GM23338 (cell line): Measurements from ENCODE around the gene ZNF480. TPM values are rescaled to one million over a fixed set of nuclear protein-coding genes. Genes with fewer than 3 reads are reported as not detected.

Experiments used
- CREB1 ChIP-seq: fragments of 250-450 bp; sonication (Bioruptor Pico); IDR thresholded peaks from 2 replicates; pipeline ENCODE4 v1.5.0; 2020; ENCODE audit warnings: low read depth, mild to moderate bottlenecking, moderate library complexity
- EZH2 ChIP-seq: fragments of 200-600 bp; sonication (generic); IDR thresholded peaks from one replicate; pipeline ENCODE4 v1.8.0; 2017; ENCODE audit warnings: antibody characterized with exemption, mild to moderate bottlenecking, low read depth; ENCODE audit not compliant: unreplicated experiment
- JUNB ChIP-seq: IDR thresholded peaks from one replicate; pipeline ENCODE4 v1.6.1; 2016; ENCODE audit warnings: antibody characterized with exemption; ENCODE audit not compliant: unreplicated experiment
- NANOG ChIP-seq: IDR thresholded peaks from 2 replicates; pipeline ENCODE4 v1.6.1; 2016; ENCODE audit warnings: antibody characterized with exemption, borderline replicate concordance
- REST ChIP-seq: IDR thresholded peaks from one replicate; pipeline ENCODE4 v1.6.1; 2018; ENCODE audit warnings: antibody characterized with exemption; ENCODE audit not compliant: unreplicated experiment
- STAT1 ChIP-seq: IDR thresholded peaks from one replicate; pipeline ENCODE4 v1.6.1; 2016; ENCODE audit warnings: antibody characterized with exemption; ENCODE audit not compliant: unreplicated experiment
- polyA plus RNA-seq: library from polyadenylated mRNA; unstranded; fragments of >200 nt; fragmentation: Nextera tagmentation; extraction: Ambion mirVana; gene quantifications from 2 replicates; pipeline ENCODE4 v1.2.1, GENCODE V29; 2016
- total RNA-seq: library from RNA; depleted of rRNA; stranded (reverse); fragments of >200 nt; shearing (Covaris generic); gene quantifications from 2 replicates; pipeline ENCODE4 v1.2.3, GENCODE V29; 2014
- TF ChIP-seq, protein P1 (sequence below): fragments of 250-450 bp; sonication (Bioruptor Pico); IDR thresholded peaks from 2 replicates; pipeline ENCODE4 v1.5.0; 2020; ENCODE audit warnings: mild to moderate bottlenecking, moderate library complexity

ZNF480 gene
- total and polyA plus RNA-seq, 2 experiments from 2014 or later, result 34.1 to 37.9 TPM

GRCh38 chr19:52297601-52298364 lies 814 bp downstream of the ZNF480 start (continued):
- TF ChIP-seq REST, result no peak
- no peak for TF ChIP-seq CREB1 (CRISPR knock-in tag)
- TF ChIP-seq STAT1, result no peak
- TF ChIP-seq EZH2, result no peak
- TF ChIP-seq, protein P1, sequence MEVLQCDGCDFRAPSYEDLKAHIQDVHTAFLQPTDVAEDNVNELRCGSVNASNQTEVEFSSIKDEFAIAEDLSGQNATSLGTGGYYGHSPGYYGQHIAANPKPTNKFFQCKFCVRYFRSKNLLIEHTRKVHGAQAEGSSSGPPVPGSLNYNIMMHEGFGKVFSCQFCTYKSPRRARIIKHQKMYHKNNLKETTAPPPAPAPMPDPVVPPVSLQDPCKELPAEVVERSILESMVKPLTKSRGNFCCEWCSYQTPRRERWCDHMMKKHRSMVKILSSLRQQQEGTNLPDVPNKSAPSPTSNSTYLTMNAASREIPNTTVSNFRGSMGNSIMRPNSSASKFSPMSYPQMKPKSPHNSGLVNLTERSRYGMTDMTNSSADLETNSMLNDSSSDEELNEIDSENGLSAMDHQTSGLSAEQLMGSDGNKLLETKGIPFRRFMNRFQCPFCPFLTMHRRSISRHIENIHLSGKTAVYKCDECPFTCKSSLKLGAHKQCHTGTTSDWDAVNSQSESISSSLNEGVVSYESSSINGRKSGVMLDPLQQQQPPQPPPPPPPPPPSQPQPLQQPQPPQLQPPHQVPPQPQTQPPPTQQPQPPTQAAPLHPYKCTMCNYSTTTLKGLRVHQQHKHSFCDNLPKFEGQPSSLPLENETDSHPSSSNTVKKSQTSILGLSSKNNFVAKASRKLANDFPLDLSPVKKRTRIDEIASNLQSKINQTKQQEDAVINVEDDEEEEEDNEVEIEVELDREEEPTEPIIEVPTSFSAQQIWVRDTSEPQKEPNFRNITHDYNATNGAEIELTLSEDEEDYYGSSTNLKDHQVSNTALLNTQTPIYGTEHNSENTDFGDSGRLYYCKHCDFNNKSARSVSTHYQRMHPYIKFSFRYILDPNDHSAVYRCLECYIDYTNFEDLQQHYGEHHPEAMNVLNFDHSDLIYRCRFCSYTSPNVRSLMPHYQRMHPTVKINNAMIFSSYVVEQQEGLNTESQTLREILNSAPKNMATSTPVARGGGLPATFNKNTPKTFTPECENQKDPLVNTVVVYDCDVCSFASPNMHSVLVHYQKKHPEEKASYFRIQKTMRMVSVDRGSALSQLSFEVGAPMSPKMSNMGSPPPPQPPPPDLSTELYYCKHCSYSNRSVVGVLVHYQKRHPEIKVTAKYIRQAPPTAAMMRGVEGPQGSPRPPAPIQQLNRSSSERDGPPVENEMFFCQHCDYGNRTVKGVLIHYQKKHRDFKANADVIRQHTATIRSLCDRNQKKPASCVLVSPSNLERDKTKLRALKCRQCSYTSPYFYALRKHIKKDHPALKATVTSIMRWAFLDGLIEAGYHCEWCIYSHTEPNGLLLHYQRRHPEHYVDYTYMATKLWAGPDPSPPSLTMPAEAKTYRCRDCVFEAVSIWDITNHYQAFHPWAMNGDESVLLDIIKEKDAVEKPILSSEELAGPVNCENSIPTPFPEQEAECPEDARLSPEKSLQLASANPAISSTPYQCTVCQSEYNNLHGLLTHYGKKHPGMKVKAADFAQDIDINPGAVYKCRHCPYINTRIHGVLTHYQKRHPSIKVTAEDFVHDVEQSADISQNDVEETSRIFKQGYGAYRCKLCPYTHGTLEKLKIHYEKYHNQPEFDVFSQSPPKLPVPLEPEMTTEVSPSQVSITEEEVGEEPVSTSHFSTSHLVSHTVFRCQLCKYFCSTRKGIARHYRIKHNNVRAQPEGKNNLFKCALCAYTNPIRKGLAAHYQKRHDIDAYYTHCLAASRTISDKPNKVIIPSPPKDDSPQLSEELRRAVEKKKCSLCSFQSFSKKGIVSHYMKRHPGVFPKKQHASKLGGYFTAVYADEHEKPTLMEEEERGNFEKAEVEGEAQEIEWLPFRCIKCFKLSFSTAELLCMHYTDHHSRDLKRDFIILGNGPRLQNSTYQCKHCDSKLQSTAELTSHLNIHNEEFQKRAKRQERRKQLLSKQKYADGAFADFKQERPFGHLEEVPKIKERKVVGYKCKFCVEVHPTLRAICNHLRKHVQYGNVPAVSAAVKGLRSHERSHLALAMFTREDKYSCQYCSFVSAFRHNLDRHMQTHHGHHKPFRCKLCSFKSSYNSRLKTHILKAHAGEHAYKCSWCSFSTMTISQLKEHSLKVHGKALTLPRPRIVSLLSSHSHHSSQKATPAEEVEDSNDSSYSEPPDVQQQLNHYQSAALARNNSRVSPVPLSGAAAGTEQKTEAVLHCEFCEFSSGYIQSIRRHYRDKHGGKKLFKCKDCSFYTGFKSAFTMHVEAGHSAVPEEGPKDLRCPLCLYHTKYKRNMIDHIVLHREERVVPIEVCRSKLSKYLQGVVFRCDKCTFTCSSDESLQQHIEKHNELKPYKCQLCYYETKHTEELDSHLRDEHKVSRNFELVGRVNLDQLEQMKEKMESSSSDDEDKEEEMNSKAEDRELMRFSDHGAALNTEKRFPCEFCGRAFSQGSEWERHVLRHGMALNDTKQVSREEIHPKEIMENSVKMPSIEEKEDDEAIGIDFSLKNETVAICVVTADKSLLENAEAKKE, result no peak
- no peak for TF ChIP-seq JUNB
- no peak for TF ChIP-seq NANOG
